Astrocyte (in vitro differentiated cells and primary cell): ENCODE measurements around the gene KBTBD7. TPM values are rescaled to one million over a fixed set of nuclear protein-coding genes. Genes with fewer than 3 reads are reported as not detected.

Experiments used
- DNase-seq: peaks from one replicate; pipeline ENCODE4 v3.0.0-alpha.2; 2010; ENCODE audit warnings: low read depth
- FAIRE-seq: peaks from 2 replicates; lab custom pipeline; 2011; peaks lifted over from hg19 to GRCh38; lab: Jason Lieb, UNC
- H2AFZ ChIP-seq: 2 replicates; pipeline ENCODE4 v1.6.0; 2012; ENCODE audit warnings: low read depth, low read length, inconsistent platforms
- H3K27ac ChIP-seq: 2 replicates; pipeline ENCODE4 v1.5.1; 2011; ENCODE audit warnings: low read depth, low read length, inconsistent platforms
- H3K27me3 ChIP-seq: 2 replicates; pipeline ENCODE4 v1.6.0; 2011; ENCODE audit warnings: low read length, inconsistent platforms; ENCODE audit not compliant: insufficient read depth
- H3K36me3 ChIP-seq: 2 replicates; pipeline ENCODE4 v1.5.1; 2011; ENCODE audit warnings: low read length, inconsistent platforms; ENCODE audit not compliant: insufficient read depth
- H3K4me1 ChIP-seq: 2 replicates; pipeline ENCODE4 v1.5.1; 2011; ENCODE audit warnings: low read length, inconsistent platforms; ENCODE audit not compliant: insufficient read depth
- H3K4me2 ChIP-seq: 2 replicates; pipeline ENCODE4 v1.6.0; 2012; ENCODE audit warnings: low read length, inconsistent platforms
- H3K4me3 ChIP-seq: 2 replicates; pipeline ENCODE4 v1.5.1; 2011; ENCODE audit warnings: low read depth, mild to moderate bottlenecking, low read length, inconsistent platforms; ENCODE audit not compliant: insufficient read depth
- H3K79me2 ChIP-seq: 2 replicates; pipeline ENCODE4 v1.6.0; 2012; ENCODE audit warnings: mild to moderate bottlenecking, low read length, inconsistent platforms; ENCODE audit not compliant: insufficient read depth
- H3K9ac ChIP-seq: 2 replicates; pipeline ENCODE4 v1.6.0; 2012; ENCODE audit warnings: mild to moderate bottlenecking, low read length, inconsistent platforms
- H3K9me3 ChIP-seq: 2 replicates; pipeline ENCODE4 v1.5.1; 2012; ENCODE audit warnings: low read depth, mild to moderate bottlenecking, low read length, inconsistent platforms; ENCODE audit not compliant: insufficient read depth
- H4K20me1 ChIP-seq: 2 replicates; pipeline ENCODE4 v1.6.0; 2012; ENCODE audit warnings: low read length, inconsistent platforms; ENCODE audit not compliant: insufficient read depth
- H3K27ac Mint-ChIP-seq: one replicate; pipeline ENCODE4 v1.8.0; 2021; ENCODE audit warnings: mild to moderate bottlenecking, mixed read lengths; ENCODE audit not compliant: unreplicated experiment
- H3K27me3 Mint-ChIP-seq: one replicate; pipeline ENCODE4 v1.8.0; 2021; ENCODE audit warnings: low read depth, mixed read lengths; ENCODE audit not compliant: unreplicated experiment
- H3K36me3 Mint-ChIP-seq: one replicate; pipeline ENCODE4 v1.8.0; 2021; ENCODE audit warnings: low read depth, mixed read lengths; ENCODE audit not compliant: unreplicated experiment
- H3K4me1 Mint-ChIP-seq: one replicate; pipeline ENCODE4 v1.8.0; 2021; ENCODE audit warnings: low read depth, mixed read lengths; ENCODE audit not compliant: unreplicated experiment
- H3K4me3 Mint-ChIP-seq: one replicate; pipeline ENCODE4 v1.8.0; 2021; ENCODE audit warnings: mild to moderate bottlenecking, moderate library complexity, mixed read lengths; ENCODE audit not compliant: unreplicated experiment
- H3K9me3 Mint-ChIP-seq: one replicate; pipeline ENCODE4 v1.8.0; 2021; ENCODE audit warnings: mild to moderate bottlenecking, mixed read lengths; ENCODE audit not compliant: unreplicated experiment
- EZH2 ChIP-seq: IDR thresholded peaks from 2 replicates; pipeline ENCODE4 v1.6.1; 2012; ENCODE audit warnings: mild to moderate bottlenecking, low read length, inconsistent platforms; ENCODE audit not compliant: insufficient read depth
- total RNA-seq: library from RNA; stranded (reverse); gene quantifications from 2 replicates; pipeline ENCODE4 v1.2.1, GENCODE V29; 2021
- TF ChIP-seq, protein P1 (sequence below): IDR thresholded peaks from 2 replicates; pipeline ENCODE4 v1.5.1; 2011; ENCODE audit warnings: low read depth, mild to moderate bottlenecking, inconsistent platforms, low read length, moderate library complexity; ENCODE audit not compliant: insufficient read depth

KBTBD7 gene
- total RNA-seq, 1 donor from 2014 or later, result 3.8 TPM

DNA sequence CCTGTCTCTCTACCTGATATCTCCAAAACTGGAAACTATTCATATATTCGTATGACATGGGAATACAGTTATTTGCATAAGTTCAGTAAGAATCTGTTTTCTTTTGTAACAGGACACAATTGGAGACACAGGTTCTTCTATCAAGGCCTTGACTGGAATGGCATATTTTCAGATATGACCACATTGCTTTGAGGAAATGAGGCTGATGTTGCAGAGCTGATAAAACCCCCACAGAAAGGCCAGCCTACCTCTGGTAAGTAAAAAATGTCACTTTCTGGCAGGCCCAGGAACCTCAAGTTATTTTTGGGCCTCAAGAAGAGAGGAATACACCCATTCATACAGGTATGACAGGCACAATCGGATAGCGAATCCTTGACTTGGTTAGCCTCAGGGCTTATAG is 32.2 kb downstream of the KBTBD7 start:
- Histone ChIP-seq H3K79me2 (no peaks in the 10 kb centered on the region), H2AFZ (no peak overlapping the region), H4K20me1 (no peaks in the 10 kb centered on the region), H3K27ac (no peak overlapping the region), H3K27me3 (no peaks in the 10 kb centered on the region), H3K36me3 (no peaks in the 10 kb centered on the region), H3K4me2 (no peak overlapping the region), H3K4me1 (no peaks in the 10 kb centered on the region), H3K4me3 (no peak overlapping the region), H3K9me3 (no peaks in the 10 kb centered on the region), H3K9ac (no peak overlapping the region)
- no peak for DNase-seq
- TF ChIP-seq, protein P1, sequence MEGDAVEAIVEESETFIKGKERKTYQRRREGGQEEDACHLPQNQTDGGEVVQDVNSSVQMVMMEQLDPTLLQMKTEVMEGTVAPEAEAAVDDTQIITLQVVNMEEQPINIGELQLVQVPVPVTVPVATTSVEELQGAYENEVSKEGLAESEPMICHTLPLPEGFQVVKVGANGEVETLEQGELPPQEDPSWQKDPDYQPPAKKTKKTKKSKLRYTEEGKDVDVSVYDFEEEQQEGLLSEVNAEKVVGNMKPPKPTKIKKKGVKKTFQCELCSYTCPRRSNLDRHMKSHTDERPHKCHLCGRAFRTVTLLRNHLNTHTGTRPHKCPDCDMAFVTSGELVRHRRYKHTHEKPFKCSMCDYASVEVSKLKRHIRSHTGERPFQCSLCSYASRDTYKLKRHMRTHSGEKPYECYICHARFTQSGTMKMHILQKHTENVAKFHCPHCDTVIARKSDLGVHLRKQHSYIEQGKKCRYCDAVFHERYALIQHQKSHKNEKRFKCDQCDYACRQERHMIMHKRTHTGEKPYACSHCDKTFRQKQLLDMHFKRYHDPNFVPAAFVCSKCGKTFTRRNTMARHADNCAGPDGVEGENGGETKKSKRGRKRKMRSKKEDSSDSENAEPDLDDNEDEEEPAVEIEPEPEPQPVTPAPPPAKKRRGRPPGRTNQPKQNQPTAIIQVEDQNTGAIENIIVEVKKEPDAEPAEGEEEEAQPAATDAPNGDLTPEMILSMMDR, result no peak
- no peak overlapping the region for H3K27ac Mint-ChIP-seq
- no peak overlapping the region for H3K4me3 Mint-ChIP-seq
- no peaks in the 10 kb centered on the region for H3K36me3 Mint-ChIP-seq
- no peak for FAIRE-seq
- no peaks in the 10 kb centered on the region for H3K9me3 Mint-ChIP-seq
- no peaks in the 10 kb centered on the region for H3K4me1 Mint-ChIP-seq
- H3K27me3 Mint-ChIP-seq, result no peaks in the 10 kb centered on the region

DNA sequence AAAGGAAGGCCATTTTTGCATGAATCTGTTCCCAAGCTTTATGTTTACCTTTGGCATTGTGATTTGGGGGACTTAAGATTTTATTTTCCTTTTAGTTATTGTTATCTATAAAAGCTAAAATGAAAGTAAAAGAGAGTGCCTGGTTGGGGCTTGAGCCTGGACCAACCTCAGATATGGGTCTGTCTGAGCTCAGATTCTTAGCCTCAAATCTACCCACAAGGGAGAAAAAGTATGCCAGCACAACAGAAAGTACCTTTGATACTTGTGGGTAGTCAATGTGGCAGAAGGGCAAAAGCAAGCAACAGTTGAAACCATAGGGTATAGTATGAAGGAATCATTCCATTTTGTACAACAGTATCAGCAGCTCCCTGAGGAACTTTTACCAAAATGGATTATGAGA is 35.2 kb downstream of the KBTBD7 start:
- H3K36me3 ChIP-seq, result no peaks in the 10 kb centered on the region
- DNase-seq (no peak), FAIRE-seq (no peak)
- H3K4me3 Mint-ChIP-seq, result no peak overlapping the region
- H3K9ac ChIP-seq, result no peak overlapping the region
- H3K4me2 ChIP-seq, result no peak overlapping the region
- no peaks in the 10 kb centered on the region for H4K20me1 ChIP-seq
- H3K9me3 Mint-ChIP-seq, result no peaks in the 10 kb centered on the region
- H3K27ac ChIP-seq, result no peak overlapping the region
- no peaks in the 10 kb centered on the region for H3K27me3 Mint-ChIP-seq
- H3K27ac Mint-ChIP-seq, result no peak overlapping the region
- TF ChIP-seq EZH2, result no peak
- TF ChIP-seq, protein P1, result no peak
- no peaks in the 10 kb centered on the region for H3K27me3 ChIP-seq
- no peaks in the 10 kb centered on the region for H3K9me3 ChIP-seq
- H3K4me3 ChIP-seq, result no peak overlapping the region
- no peaks in the 10 kb centered on the region for H3K4me1 Mint-ChIP-seq
- H3K36me3 Mint-ChIP-seq, result no peaks in the 10 kb centered on the region
- no peak overlapping the region for H2AFZ ChIP-seq
- no peaks in the 10 kb centered on the region for H3K79me2 ChIP-seq
- H3K4me1 ChIP-seq, result no peaks in the 10 kb centered on the region

DNA sequence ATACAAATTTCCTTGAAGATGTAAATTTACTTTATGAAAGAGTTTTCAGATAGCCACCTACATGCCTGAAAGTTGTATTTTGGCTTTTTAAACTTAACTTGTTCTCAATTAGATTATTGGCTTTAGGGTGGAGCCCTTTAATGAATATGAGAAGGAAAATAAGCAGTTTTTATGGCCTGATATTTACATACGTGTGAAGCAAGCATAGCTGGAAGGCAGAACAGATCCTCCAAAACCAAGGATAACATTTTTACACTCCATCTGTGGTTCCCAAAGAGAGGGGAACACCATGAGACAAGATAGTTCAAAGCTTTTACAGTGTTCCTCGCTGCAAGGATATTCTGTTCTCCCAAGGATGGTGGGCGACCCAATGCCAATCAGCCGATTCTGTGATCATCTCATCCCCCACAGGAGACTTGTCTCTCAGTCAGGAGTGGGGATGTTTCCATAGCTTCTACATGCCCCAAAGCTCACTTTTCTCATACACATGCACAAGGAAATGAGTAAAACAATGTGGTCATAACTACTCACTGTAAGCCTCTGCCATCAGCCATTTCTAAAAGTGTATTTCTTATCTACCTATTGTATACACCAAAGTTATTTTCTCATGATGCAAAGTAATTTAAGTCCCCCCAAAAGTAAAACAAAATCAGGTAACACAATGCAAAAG is 37.2 kb downstream of the KBTBD7 start:
- Histone ChIP-seq H3K9me3 (no peaks in the 10 kb centered on the region), H3K27ac (no peak overlapping the region), H3K4me2 (no peak overlapping the region), H3K4me3 (no peak overlapping the region), H3K79me2 (no peaks in the 10 kb centered on the region), H3K27me3 (no peaks in the 10 kb centered on the region), H2AFZ (no peak overlapping the region), H4K20me1 (no peaks in the 10 kb centered on the region), H3K9ac (no peak overlapping the region), H3K4me1 (no peaks in the 10 kb centered on the region), H3K36me3 (no peaks in the 10 kb centered on the region)
- Mint-ChIP-seq H3K4me1 (no peaks in the 10 kb centered on the region), H3K9me3 (peaks cover 4% of the 10 kb centered on the region), H3K27me3 (no peaks in the 10 kb centered on the region), H3K36me3 (no peaks in the 10 kb centered on the region), H3K27ac (no peak overlapping the region), H3K4me3 (no peak overlapping the region)
- TF ChIP-seq, protein P1, result no peak
- TF ChIP-seq EZH2, result no peak
- FAIRE-seq, result no peak
- no peak for DNase-seq
